HEK293 (cell line): ENCODE data around the gene FHIT.

ENCODE experiments used
- RBAK ChIP-seq: fragments of 450-650 bp; formaldehyde crosslinking; IDR thresholded peaks from 2 replicates; pipeline ENCODE4 v1.5.1; 2016; ENCODE audit warnings: missing biosample characterization, missing genetic modification characterization
- YY1 ChIP-seq: fragments of 450-650 bp; formaldehyde crosslinking; IDR thresholded peaks from 2 replicates; pipeline ENCODE4 v1.5.1; 2018; ENCODE audit warnings: missing biosample characterization, missing genetic modification characterization
- ZBTB21 ChIP-seq: fragments of 450-650 bp; formaldehyde crosslinking; IDR thresholded peaks from 2 replicates; pipeline ENCODE4 v1.5.1; 2017; ENCODE audit warnings: missing biosample characterization, missing genetic modification characterization
- ZBTB8A ChIP-seq: fragments of 450-650 bp; formaldehyde crosslinking; IDR thresholded peaks from 2 replicates; pipeline ENCODE4 v1.5.1; 2016; ENCODE audit warnings: missing biosample characterization, missing genetic modification characterization
- ZEB2 ChIP-seq: fragments of 450-650 bp; formaldehyde crosslinking; IDR thresholded peaks from 2 replicates; pipeline ENCODE4 v1.5.1; 2016; ENCODE audit warnings: missing biosample characterization, missing genetic modification characterization
- ZFP37 ChIP-seq: fragments of 450-650 bp; formaldehyde crosslinking; IDR thresholded peaks from 2 replicates; pipeline ENCODE4 v1.5.1; 2016; ENCODE audit warnings: missing biosample characterization, missing genetic modification characterization
- ZNF274 ChIP-seq, 2 experiments: fragments of 200-500 bp in 1 of 2; fragments of 450-650 bp in 1 of 2; sonication (Bioruptor generic) in 1 of 2; formaldehyde crosslinking in 1 of 2; IDR thresholded peaks; 2 replicates each; pipeline versions ENCODE4 v1.5.1 to v1.6.1; 2014 to 2016; ENCODE audit warnings: borderline replicate concordance in 1 of 2, inconsistent platforms in 1 of 2, low read length in 1 of 2, missing biosample characterization in 1 of 2, missing genetic modification characterization in 1 of 2
- ZNF292 ChIP-seq: fragments of 450-650 bp; formaldehyde crosslinking; IDR thresholded peaks from 2 replicates; pipeline ENCODE4 v1.5.1; 2016; ENCODE audit warnings: low read depth, missing biosample characterization, missing genetic modification characterization, borderline replicate concordance
- ZNF555 ChIP-seq: fragments of 450-650 bp; formaldehyde crosslinking; conservative IDR thresholded peaks from 2 replicates; pipeline ENCODE4 v1.5.1; 2017; ENCODE audit warnings: missing biosample characterization, mild to moderate bottlenecking, missing genetic modification characterization, inconsistent platforms
- ZNF629 ChIP-seq: fragments of 450-650 bp; formaldehyde crosslinking; IDR thresholded peaks from 2 replicates; pipeline ENCODE4 v1.5.1; 2017; ENCODE audit warnings: missing biosample characterization, missing genetic modification characterization
- ZNF654 ChIP-seq: fragments of 450-650 bp; formaldehyde crosslinking; IDR thresholded peaks from 2 replicates; pipeline ENCODE4 v1.5.1; 2016; ENCODE audit warnings: low read depth, missing biosample characterization, missing genetic modification characterization
- TF ChIP-seq, protein P1 (sequence below): fragments of 450-650 bp; formaldehyde crosslinking; IDR thresholded peaks from 2 replicates; pipeline ENCODE4 v1.5.1; 2016; ENCODE audit warnings: missing biosample characterization, missing genetic modification characterization
- TF ChIP-seq, protein P2 (sequence below): fragments of 450-650 bp; formaldehyde crosslinking; IDR thresholded peaks from 2 replicates; pipeline ENCODE4 v1.5.1; 2016; ENCODE audit warnings: missing biosample characterization, missing genetic modification characterization

DNA sequence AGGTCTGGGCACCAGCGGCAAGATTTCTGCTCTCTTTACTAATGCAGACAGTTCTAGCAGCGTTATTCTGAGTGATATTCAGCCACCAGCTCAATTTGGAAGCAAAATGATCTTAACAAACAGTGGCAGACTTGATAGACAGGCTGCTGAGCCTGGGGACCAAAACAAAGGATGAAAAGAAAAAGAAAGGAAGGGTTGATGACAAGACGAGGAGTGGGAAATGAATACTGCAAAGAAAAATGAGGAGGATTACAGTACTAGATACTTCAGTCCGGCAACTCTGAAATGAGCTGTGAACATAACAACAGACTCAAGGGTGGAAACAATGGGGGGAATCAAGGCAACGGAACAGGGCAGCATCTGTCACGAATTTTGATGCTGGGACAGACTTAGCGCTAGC, 28.8 kb downstream of the FHIT start:
- TF ChIP-seq RBAK (tag by site-specific recombination): no peak
- TF ChIP-seq, protein P1, sequence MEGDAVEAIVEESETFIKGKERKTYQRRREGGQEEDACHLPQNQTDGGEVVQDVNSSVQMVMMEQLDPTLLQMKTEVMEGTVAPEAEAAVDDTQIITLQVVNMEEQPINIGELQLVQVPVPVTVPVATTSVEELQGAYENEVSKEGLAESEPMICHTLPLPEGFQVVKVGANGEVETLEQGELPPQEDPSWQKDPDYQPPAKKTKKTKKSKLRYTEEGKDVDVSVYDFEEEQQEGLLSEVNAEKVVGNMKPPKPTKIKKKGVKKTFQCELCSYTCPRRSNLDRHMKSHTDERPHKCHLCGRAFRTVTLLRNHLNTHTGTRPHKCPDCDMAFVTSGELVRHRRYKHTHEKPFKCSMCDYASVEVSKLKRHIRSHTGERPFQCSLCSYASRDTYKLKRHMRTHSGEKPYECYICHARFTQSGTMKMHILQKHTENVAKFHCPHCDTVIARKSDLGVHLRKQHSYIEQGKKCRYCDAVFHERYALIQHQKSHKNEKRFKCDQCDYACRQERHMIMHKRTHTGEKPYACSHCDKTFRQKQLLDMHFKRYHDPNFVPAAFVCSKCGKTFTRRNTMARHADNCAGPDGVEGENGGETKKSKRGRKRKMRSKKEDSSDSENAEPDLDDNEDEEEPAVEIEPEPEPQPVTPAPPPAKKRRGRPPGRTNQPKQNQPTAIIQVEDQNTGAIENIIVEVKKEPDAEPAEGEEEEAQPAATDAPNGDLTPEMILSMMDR (tag by site-specific recombination): no peak
- no peak for TF ChIP-seq YY1
- TF ChIP-seq ZFP37 (tag by site-specific recombination): no peak
- TF ChIP-seq ZNF629: no peak
- no peak for TF ChIP-seq ZNF274 (IDR thresholded peaks at IDR 0.05; ENCODE audit: low read length)
- no peak for TF ChIP-seq ZNF274 (tag by site-specific recombination; IDR thresholded peaks at IDR 0.05; ENCODE audit: borderline replicate concordance)
- no peak for TF ChIP-seq ZNF654 (tag by site-specific recombination)
- no peak for TF ChIP-seq ZEB2 (tag by site-specific recombination)
- no peak for TF ChIP-seq ZBTB8A (tag by site-specific recombination)
- no peak for TF ChIP-seq ZNF292 (tag by site-specific recombination)
- TF ChIP-seq, protein P2, sequence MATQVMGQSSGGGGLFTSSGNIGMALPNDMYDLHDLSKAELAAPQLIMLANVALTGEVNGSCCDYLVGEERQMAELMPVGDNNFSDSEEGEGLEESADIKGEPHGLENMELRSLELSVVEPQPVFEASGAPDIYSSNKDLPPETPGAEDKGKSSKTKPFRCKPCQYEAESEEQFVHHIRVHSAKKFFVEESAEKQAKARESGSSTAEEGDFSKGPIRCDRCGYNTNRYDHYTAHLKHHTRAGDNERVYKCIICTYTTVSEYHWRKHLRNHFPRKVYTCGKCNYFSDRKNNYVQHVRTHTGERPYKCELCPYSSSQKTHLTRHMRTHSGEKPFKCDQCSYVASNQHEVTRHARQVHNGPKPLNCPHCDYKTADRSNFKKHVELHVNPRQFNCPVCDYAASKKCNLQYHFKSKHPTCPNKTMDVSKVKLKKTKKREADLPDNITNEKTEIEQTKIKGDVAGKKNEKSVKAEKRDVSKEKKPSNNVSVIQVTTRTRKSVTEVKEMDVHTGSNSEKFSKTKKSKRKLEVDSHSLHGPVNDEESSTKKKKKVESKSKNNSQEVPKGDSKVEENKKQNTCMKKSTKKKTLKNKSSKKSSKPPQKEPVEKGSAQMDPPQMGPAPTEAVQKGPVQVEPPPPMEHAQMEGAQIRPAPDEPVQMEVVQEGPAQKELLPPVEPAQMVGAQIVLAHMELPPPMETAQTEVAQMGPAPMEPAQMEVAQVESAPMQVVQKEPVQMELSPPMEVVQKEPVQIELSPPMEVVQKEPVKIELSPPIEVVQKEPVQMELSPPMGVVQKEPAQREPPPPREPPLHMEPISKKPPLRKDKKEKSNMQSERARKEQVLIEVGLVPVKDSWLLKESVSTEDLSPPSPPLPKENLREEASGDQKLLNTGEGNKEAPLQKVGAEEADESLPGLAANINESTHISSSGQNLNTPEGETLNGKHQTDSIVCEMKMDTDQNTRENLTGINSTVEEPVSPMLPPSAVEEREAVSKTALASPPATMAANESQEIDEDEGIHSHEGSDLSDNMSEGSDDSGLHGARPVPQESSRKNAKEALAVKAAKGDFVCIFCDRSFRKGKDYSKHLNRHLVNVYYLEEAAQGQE (tag by site-specific recombination): no peak
- TF ChIP-seq ZNF555 (tag by site-specific recombination): no peak
- TF ChIP-seq ZBTB21 (tag by site-specific recombination): no peak
